HG03460 (cell line): Measurements from ENCODE around the gene ORAI2.
"Not testable (repeated sequence)": the region's sequence is repeated elsewhere in the genome, so short reads cannot be mapped to it uniquely, and the experiment has no call there.

ENCODE experiments used
- ATAC-seq: cut with Tn5 transposase; IDR thresholded peaks from one replicate; pipeline ENCODE4 v1.9.1; 2021; ENCODE audit not compliant: unreplicated experiment

The ORAI2 gene

DNA sequence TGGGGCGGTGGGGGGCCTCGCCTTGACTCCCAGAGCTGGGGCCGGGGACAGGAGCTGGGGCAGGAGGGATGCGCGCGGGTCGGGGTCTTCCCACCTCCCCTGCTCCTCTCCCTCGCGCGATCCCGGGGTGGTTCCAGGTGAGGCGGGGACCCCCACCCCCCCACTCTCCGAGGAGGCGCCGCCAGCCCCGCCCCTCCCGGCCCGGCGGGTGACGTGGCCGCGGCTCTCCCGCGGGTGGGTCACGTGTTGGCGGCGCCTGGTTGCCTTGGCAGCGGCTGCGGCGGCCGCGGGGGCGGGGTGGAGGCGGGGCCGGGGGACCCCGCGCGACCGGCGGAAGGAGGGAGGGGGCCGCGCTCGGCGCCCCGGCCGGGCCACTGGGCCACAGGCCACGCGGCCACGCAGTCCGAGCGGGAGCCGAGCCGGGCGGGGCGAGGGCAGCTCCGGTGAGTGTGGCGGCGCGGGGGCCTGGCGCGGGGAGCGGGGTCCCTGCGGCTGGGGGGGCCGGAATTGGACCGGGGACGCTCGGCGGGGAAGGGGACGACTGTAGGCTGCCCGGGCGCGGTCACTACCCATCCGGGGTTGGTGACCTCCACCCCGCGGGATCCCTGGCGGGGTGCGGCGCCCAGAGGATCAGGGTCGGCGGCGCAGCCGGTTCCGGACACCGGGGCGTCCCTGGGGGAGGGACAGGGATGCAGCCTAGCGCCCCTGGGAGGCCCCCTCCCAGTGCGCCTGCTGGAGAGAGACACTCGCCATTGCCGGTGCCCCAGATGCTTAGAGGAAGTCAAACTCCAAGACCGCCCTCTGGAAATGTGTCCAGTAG lies at the start of gene ORAI2:
Gene ORAI2, plus strand, starts transcription at position 357 of the 820 bp plus-strand sequence. CDS start 5,382 bp downstream, outside the sequence.
- ATAC-seq, result peak; percentile 48

DNA sequence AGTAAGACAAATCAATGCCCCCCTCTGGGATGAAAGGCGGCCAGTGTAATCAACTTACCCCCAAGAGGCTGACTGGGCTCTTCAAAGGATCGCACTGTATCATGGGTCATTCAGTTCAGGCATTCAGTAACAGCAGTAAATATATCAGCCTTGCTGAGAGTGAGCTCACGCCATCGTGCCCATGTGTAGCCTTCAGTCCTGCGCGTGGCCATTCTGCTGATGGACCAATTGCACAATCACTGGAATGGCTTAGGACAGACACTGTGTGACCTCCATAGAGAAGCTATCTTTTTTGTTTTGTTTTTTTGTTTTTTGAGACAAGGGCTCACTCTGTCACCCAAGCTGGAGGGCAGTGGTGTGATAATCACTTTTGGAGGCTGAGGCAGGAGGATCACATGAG lies 46.3 kb upstream of the ORAI2 start:
- no peak for ATAC-seq

DNA sequence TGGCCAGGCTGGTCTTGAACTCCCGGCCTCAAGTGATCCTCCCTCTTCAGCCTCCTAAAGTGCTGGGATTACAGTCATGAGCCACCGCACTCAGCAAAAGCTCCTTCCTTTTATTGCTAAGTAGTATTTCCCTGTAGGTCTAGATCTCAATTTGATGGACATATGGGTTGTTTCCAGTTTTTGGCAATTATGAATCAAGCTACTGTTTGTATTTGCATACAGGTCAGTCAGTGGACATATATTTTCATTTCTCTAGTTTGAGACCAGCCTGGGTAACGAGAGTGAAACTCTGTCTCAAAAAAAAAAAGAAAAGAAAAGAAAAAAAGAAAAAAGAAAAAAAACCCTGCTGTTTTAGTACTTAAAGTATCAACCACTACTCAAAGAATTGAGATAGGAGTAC lies 43.6 kb upstream of the ORAI2 start:
- ATAC-seq, result no peak

DNA sequence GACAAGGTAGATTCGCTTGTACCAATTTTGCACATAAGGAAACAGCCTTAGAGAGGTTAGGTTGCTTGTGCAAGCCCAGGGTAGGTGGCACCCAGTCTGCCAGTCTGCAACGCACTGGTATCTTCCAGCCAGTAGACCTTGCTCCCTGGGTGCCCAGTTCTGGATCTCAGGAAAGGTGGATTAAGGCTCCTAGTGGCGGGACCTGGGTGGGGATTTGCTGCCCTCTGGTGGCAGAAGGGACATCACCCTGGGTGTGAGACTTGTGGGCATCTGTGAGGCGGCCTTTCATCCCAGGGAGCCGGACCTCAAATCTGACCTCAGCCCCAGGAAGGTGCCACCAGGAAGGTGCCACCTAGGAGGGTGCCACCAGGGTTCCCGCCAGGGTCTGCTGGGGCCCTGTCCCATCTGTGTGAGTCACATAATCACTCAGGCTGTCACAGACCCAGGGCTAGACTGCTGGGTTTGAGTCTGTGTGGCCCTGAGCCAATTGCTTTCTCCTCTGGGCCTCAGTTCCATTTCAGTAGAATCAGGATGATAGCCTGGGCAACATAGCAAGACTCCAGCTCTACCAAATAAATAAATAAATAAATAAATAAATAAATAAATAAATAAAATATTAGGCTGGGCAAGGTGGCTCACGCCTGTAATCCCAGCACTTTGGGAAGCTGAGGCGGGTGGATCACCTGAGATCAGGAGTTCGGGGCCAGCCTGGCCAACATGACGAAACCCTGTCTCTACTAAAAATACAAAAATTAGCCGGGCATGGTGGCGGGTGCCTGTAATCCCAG lies 42.5 kb upstream of the ORAI2 start:
- ATAC-seq, result no peak

DNA sequence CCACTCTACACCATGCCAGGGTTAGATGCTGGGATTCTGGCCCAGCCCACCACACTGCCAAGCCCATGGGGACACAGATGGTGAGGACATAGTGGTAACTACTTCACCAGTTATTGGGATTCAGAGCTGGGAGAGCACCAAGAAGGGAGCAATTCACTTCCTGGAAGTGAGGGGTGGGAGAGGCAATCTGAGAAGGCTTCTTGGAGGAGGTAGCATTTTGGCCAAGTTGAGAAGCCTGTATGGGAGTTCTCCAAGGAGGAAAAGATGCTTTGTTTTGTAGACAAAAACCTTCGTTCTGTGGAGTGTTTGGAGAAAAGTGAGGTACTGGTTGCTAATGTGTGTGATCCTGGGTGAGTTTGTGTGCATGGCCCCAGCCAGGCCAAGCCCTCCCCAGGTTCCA lies 41.0 kb upstream of the ORAI2 start:
- no peak for ATAC-seq

DNA sequence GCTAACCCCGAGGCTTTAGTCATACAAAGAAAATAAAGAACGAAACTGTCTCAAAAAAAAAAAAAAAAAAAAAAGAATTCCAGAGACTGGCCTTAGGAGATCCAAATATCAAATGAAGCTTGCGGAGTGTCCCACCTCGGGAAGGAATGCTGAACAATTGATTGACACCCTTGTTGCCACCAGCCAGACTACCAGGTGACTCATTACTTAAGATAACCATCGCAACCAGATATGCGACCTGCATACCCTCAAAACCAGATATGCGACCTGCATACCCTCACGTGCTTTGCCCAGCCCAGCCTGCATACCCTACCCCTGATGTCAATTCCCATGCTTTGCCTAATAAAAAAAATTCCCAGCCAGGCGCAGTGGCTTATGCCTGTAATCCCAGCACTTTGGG lies 39.9 kb upstream of the ORAI2 start:
- no peak for ATAC-seq

GRCh38 chr7:102395592-102395872 lies 37.8 kb upstream of the ORAI2 start:
- ATAC-seq, result no peak

DNA sequence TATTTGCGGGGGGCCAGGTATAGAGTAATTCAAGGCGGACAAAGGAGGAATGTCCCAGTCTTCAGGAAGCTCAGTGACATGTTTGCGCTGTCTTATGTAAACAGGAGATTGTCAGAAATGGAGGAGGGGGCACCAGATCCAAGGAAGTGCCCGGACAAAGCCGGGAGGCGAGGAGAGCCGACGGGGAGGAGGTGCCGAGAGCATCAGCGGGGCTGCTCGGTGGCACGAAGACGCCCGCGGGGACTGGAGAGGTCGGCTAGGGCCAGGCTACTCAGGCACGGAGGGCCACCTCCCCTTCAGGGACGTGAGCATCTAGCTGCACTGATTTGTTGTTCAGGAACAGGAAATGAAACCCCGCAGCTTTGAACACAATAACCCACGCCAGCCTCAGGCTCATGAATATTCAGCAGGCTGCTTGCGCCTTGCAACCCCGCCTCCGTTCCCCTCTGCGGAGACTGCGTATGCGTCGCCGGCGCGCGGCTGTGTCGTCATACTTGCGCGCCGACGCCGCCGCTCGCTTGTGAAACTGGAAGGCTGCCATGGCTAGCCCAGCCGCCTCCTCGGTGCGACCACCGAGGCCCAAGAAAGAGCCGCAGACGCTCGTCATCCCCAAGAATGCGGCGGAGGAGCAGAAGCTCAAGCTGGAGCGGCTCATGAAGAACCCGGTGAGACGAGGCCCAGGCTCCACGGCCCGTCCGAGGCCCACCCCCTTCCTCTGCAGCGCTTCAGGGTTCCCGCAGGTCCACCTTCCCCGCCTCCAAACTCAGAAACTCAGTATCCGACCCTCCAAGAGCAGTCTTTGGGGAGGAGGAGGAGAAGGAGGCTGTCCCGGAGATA lies 37.3 kb upstream of the ORAI2 start, which contains the start of gene PRKRIP1:
Gene PRKRIP1, plus strand, starts transcription at position 491 of the 837 bp plus-strand sequence. Its CDS starts 49 bp downstream, at position 540.
- ATAC-seq, result peak; percentile 98

GRCh38 chr7:102396710-102397019 lies 36.7 kb upstream of the ORAI2 start:
- ATAC-seq, result peak; percentile 7

- no peak for ATAC-seq
Measured at GRCh38 chr7:102398543-102398942, 34.8 kb upstream of the ORAI2 start.

DNA sequence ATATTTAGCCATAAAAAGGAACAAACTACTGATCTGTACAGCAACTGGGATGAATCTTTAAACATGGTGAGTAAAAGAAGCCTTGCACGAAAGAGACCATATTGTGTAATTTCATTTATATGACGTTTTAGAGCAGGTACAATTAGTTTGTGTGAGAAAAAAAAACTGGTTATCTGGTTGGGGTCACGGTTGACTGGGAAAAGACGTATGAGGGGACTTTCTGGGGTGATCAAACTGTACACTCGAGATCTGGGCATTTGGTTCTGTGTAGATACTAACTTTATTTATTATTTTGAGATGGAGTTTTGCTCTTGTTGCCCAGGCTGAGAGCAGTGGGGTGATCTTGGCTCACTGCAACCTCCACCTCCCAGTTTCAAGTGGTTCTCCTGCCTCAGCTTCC lies 33.0 kb upstream of the ORAI2 start:
- no peak for ATAC-seq

DNA sequence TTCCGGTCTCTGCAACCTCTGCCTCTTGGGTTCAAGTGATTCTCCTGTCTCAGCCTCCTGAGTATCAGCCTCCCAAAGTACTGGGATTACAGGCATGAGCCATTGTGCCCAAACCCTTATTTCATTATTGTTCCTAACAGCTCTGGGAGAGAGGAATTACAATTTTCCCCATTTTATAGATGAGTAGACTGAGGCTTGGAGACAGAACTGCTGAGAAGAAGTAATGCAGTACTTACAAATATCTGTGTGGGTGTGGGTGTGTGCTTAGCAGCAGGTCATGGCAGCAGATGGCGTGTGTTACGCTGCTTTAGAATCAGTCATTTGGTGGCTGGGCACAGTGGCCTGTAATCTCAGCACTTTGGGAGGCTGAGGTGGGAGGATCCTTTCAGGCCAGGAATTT lies 29.8 kb upstream of the ORAI2 start:
- ATAC-seq, result no peak

DNA sequence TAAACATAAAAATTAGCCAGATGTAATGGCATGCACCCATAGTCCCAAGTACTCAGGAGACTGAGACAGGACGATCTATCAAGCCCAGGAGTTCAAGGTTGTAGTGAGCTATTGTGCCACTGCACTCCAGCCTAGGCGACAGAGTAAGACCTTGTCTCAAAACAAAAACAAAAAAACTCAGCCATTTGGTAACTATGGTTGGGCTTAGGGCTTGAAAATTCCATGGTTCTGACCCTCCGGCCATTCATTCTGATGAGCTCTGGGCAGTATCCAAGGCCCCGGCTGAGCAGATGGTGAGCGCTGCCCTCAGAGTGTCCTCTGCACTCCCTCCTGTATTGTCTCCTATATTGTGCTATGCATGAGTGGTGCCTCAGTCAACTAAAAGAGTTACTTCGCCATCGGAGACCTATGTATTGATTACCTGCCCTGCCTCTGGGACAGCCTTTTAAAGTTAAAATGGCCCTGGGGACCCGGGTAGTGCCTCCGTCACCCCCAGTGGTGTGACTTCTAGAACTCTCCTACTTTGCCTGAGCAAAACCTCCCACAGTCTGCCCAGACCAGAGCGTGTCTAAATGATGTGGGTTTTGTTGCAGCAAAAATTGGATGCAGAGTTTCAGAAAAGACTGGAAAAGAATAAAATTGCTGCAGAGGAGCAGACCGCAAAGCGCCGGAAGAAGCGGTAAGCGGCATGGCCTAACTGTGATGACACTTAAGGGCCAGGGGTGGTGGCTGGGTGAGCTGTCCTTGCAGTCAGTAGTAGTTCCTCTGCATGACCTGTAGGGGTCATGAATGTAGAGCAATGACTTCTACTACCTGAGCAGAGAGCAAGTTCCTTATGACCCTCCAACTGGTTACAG lies 29.1 kb upstream of the ORAI2 start:
- ATAC-seq, result peak; percentile 74

- ATAC-seq, result not testable (repeated sequence)
Measured at GRCh38 chr7:102404862-102405188, 28.6 kb upstream of the ORAI2 start.

- no peak for ATAC-seq
Measured at GRCh38 chr7:102407910-102408309, 25.5 kb upstream of the ORAI2 start.

GRCh38 chr7:102408530-102408929 lies 24.8 kb upstream of the ORAI2 start:
- not testable (repeated sequence) for ATAC-seq

DNA sequence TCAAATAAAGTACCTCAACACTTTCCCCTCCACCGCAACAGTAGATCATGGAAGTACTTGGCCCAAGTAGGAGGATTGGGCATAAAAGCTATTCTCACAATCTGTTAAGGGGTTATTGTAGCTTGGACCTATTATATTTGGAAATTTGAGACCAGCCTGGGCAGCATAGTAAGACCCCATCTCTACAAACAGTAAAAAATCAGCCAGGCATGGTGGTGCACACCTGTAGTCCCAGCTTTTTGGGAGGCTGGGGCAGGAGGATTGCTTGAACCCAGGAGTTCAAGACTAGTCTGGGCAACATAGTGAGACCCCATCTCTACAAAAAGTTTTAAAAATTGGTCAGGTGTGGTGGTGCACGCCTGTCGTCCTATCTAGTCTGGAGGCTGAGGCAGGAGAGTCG lies 24.0 kb upstream of the ORAI2 start:
- ATAC-seq, result no peak

- ATAC-seq, result no peak
Measured at GRCh38 chr7:102410123-102410522, 23.3 kb upstream of the ORAI2 start.

GRCh38 chr7:102410918-102411317 lies 22.5 kb upstream of the ORAI2 start:
- no peak for ATAC-seq

- ATAC-seq, result no peak
Measured at GRCh38 chr7:102412548-102412947, 20.8 kb upstream of the ORAI2 start.

GRCh38 chr7:102413091-102413490 lies 20.3 kb upstream of the ORAI2 start:
- no peak for ATAC-seq
